HepG2 (cell line): ENCODE data around the gene PSMB11. TPM values are rescaled to one million over a fixed set of nuclear protein-coding genes. Genes with fewer than 3 reads are reported as not detected.

Experiments
- ARNT ChIP-seq: fragments of 450-650 bp; IDR thresholded peaks from 2 replicates; pipeline ENCODE4 v1.6.1; 2017
- IKZF4 ChIP-seq: sonication (generic); formaldehyde crosslinking; IDR thresholded peaks from 2 replicates; pipeline ENCODE4 v1.5.1; 2020; ENCODE audit warnings: borderline replicate concordance, mild to moderate bottlenecking, low read depth, missing genetic modification reagents; ENCODE audit errors: not compliant biosample characterization
- MBD4 ChIP-seq: IDR thresholded peaks from 2 replicates; pipeline ENCODE4 v1.6.1; 2012; ENCODE audit warnings: low read length, inconsistent platforms, borderline replicate concordance
- RFX5 ChIP-seq: IDR thresholded peaks from 2 replicates; pipeline ENCODE4 v1.6.1; 2011; ENCODE audit warnings: low read depth, low read length, improper control_type of control experiment
- SMC3 ChIP-seq: IDR thresholded peaks from 2 replicates; pipeline ENCODE4 v1.6.1; 2011; ENCODE audit warnings: low read length, improper control_type of control experiment
- TCF12 ChIP-seq, 2 experiments: fragments of 450-650 bp in 1 of 2; sonication (generic) in 1 of 2; formaldehyde crosslinking in 1 of 2; IDR thresholded peaks; 2 replicates each; pipeline versions ENCODE4 v1.6.1 to v1.8.0; 2017 to 2022; ENCODE audit warnings: antibody characterized with exemption in 1 of 2, mild to moderate bottlenecking in 1 of 2, missing genetic modification reagents in 1 of 2, moderate library complexity in 1 of 2
- TGIF2 ChIP-seq: IDR thresholded peaks from 2 replicates; pipeline ENCODE4 v1.6.1; 2016; ENCODE audit warnings: control low read depth, missing compliant biosample characterization
- ZIK1 ChIP-seq: sonication (generic); formaldehyde crosslinking; IDR thresholded peaks from 2 replicates; pipeline ENCODE4 v1.5.0; 2020; ENCODE audit warnings: mild to moderate bottlenecking, low read depth, missing genetic modification reagents, borderline replicate concordance
- polyA plus RNA-seq, 8 experiments: library from polyadenylated mRNA; depleted of rRNA in 3 of 8; stranded (reverse) in 7 of 8; unstranded in 1 of 8; fragments of >200 nt; fragmentation: Illumina TruSeq in 4 of 8; extraction: Trizol in 4 of 8; gene quantifications; 2 replicates each; pipeline versions ENCODE4 v1.2.1 to v1.2.3, GENCODE V29; 2011 to 2016; ENCODE audit warnings: low read depth in 4 of 8, missing spikeins in 1 of 8, mixed read lengths in 1 of 8; ENCODE audit not compliant: insufficient read depth in 1 of 8
- total RNA-seq, 5 experiments: library from RNA; depleted of rRNA; stranded (reverse); fragments of >200 nt; fragmentation: Illumina TruSeq; extraction: Trizol; gene quantifications; 2 replicates each; pipeline ENCODE4 v1.2.3, GENCODE V29; 2016; ENCODE audit warnings: low read depth in 1 of 5
- TF ChIP-seq, protein P1 (sequence below): IDR thresholded peaks from 2 replicates; pipeline ENCODE4 v1.6.1; 2012; ENCODE audit warnings: low read depth, low read length, improper control_type of control experiment
- TF ChIP-seq, protein P2 (sequence below): sonication (generic); formaldehyde crosslinking; IDR thresholded peaks from 2 replicates; pipeline ENCODE4 v1.5.1; 2020; ENCODE audit warnings: missing genetic modification reagents, mild to moderate bottlenecking, borderline replicate concordance
- TF ChIP-seq, protein P3 (sequence below): sonication (generic); formaldehyde crosslinking; IDR thresholded peaks from 2 replicates; pipeline ENCODE4 v1.4.0; 2020; ENCODE audit warnings: missing genetic modification reagents, mild to moderate bottlenecking, borderline replicate concordance
- TF ChIP-seq, protein P4 (sequence below): sonication (generic); formaldehyde crosslinking; conservative IDR thresholded peaks from 2 replicates; pipeline ENCODE4 v1.8.0; 2022; ENCODE audit warnings: low read depth, missing genetic modification reagents
- TF ChIP-seq, protein P5 (sequence below): fragments of 450-650 bp; IDR thresholded peaks from 2 replicates; pipeline ENCODE4 v1.6.1; 2017
- TF ChIP-seq, protein P6 (sequence below): sonication (generic); formaldehyde crosslinking; IDR thresholded peaks from 2 replicates; pipeline ENCODE4 v1.4.0; 2020; ENCODE audit warnings: missing genetic modification reagents
- TF ChIP-seq, protein P7 (sequence below): IDR thresholded peaks from 2 replicates; pipeline ENCODE4 v1.6.1; 2016; ENCODE audit warnings: missing genetic modification reagents, missing compliant biosample characterization

Gene PSMB11
- total and polyA plus RNA-seq, 2 of the 13 experiments (the other 11 are each of a cell fraction or from before 2014, with no cell fraction given) = not detected

DNA sequence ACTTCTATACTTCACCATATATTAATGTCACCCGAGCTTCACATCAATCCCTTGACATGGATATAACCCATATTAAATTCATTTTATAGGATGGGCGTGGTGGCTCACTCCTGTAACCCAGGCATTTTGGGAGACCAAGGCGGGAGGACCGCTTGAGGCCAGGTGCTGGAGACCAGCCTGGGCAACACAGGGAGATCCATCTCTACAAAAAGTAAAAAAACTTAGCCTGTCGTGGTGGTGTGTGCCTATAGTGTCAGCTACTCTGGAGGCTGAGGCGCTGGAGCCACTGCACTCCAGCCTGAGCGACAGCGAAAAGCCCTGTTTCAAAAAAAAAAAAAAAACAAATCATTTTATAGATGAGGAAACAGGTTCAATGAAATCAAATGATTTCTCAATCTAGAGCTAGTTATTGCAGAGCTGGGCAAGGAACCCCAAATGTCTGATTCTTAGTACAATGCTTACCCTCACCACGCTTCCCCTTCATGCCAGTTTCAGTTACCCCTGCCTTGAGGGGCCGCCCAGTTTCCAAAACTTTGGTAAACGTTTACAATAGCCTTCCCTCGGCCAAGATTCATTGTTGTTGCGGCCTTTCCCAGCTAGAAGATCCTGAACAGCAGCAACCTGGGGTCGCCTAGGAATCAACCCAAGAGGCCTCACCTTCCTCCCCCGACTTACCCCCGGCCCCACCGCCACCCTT is 8.1 kb upstream of the PSMB11 start (continued):
- TF ChIP-seq TGIF2 (CRISPR knock-in tag) (no peak), RFX5 (no peak), IKZF4 (CRISPR knock-in tag) (peak; percentile 25), SMC3 (no peak), MBD4 (no peak), ZIK1 (CRISPR knock-in tag) (0 out of 2 replicates have a peak, but pooled peaks have one; percentile 3), TCF12 (IDR thresholded peaks at IDR 0.05) (no peak), TCF12 (CRISPR knock-in tag; IDR thresholded peaks at IDR 0.05) (0 out of 2 replicates have a peak, but pooled peaks have one; percentile 80), ARNT (no peak)
- TF ChIP-seq, protein P1, sequence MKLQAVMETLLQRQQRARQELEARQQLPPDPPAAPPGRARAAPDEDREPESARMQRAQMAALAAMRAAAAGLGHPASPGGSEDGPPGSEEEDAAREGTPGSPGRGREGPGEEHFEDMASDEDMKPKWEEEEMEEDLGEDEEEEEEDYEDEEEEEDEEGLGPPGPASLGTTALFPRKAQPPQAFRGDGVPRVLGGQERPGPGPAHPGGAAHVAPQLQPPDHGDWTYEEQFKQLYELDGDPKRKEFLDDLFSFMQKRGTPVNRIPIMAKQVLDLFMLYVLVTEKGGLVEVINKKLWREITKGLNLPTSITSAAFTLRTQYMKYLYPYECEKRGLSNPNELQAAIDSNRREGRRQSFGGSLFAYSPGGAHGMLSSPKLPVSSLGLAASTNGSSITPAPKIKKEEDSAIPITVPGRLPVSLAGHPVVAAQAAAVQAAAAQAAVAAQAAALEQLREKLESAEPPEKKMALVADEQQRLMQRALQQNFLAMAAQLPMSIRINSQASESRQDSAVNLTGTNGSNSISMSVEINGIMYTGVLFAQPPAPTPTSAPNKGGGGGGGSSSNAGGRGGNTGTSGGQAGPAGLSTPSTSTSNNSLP = no peak
- TF ChIP-seq, protein P2, sequence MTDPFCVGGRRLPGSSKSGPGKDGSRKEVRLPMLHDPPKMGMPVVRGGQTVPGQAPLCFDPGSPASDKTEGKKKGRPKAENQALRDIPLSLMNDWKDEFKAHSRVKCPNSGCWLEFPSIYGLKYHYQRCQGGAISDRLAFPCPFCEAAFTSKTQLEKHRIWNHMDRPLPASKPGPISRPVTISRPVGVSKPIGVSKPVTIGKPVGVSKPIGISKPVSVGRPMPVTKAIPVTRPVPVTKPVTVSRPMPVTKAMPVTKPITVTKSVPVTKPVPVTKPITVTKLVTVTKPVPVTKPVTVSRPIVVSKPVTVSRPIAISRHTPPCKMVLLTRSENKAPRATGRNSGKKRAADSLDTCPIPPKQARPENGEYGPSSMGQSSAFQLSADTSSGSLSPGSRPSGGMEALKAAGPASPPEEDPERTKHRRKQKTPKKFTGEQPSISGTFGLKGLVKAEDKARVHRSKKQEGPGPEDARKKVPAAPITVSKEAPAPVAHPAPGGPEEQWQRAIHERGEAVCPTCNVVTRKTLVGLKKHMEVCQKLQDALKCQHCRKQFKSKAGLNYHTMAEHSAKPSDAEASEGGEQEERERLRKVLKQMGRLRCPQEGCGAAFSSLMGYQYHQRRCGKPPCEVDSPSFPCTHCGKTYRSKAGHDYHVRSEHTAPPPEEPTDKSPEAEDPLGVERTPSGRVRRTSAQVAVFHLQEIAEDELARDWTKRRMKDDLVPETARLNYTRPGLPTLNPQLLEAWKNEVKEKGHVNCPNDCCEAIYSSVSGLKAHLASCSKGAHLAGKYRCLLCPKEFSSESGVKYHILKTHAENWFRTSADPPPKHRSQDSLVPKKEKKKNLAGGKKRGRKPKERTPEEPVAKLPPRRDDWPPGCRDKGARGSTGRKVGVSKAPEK (CRISPR knock-in tag) = no peak
- TF ChIP-seq, protein P3, sequence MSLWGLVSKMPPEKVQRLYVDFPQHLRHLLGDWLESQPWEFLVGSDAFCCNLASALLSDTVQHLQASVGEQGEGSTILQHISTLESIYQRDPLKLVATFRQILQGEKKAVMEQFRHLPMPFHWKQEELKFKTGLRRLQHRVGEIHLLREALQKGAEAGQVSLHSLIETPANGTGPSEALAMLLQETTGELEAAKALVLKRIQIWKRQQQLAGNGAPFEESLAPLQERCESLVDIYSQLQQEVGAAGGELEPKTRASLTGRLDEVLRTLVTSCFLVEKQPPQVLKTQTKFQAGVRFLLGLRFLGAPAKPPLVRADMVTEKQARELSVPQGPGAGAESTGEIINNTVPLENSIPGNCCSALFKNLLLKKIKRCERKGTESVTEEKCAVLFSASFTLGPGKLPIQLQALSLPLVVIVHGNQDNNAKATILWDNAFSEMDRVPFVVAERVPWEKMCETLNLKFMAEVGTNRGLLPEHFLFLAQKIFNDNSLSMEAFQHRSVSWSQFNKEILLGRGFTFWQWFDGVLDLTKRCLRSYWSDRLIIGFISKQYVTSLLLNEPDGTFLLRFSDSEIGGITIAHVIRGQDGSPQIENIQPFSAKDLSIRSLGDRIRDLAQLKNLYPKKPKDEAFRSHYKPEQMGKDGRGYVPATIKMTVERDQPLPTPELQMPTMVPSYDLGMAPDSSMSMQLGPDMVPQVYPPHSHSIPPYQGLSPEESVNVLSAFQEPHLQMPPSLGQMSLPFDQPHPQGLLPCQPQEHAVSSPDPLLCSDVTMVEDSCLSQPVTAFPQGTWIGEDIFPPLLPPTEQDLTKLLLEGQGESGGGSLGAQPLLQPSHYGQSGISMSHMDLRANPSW (CRISPR knock-in tag) = peak; percentile 4; the same call in 1 of the 2 replicates
- TF ChIP-seq, protein P4, sequence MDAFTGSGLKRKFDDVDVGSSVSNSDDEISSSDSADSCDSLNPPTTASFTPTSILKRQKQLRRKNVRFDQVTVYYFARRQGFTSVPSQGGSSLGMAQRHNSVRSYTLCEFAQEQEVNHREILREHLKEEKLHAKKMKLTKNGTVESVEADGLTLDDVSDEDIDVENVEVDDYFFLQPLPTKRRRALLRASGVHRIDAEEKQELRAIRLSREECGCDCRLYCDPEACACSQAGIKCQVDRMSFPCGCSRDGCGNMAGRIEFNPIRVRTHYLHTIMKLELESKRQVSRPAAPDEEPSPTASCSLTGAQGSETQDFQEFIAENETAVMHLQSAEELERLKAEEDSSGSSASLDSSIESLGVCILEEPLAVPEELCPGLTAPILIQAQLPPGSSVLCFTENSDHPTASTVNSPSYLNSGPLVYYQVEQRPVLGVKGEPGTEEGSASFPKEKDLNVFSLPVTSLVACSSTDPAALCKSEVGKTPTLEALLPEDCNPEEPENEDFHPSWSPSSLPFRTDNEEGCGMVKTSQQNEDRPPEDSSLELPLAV = no peak
- TF ChIP-seq, protein P5, sequence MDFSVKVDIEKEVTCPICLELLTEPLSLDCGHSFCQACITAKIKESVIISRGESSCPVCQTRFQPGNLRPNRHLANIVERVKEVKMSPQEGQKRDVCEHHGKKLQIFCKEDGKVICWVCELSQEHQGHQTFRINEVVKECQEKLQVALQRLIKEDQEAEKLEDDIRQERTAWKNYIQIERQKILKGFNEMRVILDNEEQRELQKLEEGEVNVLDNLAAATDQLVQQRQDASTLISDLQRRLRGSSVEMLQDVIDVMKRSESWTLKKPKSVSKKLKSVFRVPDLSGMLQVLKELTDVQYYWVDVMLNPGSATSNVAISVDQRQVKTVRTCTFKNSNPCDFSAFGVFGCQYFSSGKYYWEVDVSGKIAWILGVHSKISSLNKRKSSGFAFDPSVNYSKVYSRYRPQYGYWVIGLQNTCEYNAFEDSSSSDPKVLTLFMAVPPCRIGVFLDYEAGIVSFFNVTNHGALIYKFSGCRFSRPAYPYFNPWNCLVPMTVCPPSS = no peak
- TF ChIP-seq, protein P6, sequence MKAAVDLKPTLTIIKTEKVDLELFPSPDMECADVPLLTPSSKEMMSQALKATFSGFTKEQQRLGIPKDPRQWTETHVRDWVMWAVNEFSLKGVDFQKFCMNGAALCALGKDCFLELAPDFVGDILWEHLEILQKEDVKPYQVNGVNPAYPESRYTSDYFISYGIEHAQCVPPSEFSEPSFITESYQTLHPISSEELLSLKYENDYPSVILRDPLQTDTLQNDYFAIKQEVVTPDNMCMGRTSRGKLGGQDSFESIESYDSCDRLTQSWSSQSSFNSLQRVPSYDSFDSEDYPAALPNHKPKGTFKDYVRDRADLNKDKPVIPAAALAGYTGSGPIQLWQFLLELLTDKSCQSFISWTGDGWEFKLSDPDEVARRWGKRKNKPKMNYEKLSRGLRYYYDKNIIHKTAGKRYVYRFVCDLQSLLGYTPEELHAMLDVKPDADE (CRISPR knock-in tag) = no peak
- TF ChIP-seq, protein P7, sequence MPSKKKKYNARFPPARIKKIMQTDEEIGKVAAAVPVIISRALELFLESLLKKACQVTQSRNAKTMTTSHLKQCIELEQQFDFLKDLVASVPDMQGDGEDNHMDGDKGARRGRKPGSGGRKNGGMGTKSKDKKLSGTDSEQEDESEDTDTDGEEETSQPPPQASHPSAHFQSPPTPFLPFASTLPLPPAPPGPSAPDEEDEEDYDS (CRISPR knock-in tag) = no peak
